ENCODE results near the gene WNT3A.

Gene WNT3A

GRCh38 chr1:228073061-228073856 is 66.5 kb downstream of the WNT3A start:
- no peak for DNase-seq

- DNase-seq = no peak
Measured at GRCh38 chr1:228073857-228074545, 67.2 kb downstream of the WNT3A start.

GRCh38 chr1:228074954-228075730 is 68.3 kb downstream of the WNT3A start:
- DNase-seq = no peak

GRCh38 chr1:228075801-228076271 is 69.0 kb downstream of the WNT3A start:
- no peak for DNase-seq

DNA sequence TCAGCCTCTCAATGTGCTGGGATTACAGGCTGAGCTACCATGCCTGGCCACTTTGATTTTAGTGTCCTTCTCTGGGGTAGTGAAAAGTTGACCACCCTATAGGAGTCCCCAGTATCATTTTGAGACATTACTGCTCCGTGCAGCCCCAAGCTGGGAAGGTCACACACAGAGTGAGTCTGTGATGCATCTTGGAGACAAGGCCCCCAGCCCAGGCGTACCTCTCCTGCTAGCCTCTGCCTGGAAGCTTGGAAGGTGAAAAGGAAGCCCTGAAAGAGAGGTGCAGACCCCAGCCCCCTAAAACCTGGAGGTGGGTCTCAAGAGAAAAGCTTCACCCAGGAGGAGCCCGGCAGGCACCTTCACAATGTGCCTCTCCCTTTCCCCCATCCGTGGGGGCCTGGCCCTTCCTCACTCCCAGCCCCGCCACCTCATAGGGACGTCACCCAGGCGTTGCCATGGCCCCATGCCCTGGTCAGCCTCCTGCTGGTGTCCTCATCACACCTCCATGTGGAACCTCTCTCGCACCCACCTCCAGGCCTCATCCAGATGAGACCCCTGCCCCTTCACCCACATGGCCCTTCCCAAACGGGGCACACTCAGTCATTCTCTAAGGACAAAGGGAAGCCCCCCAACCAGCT is 70.1 kb downstream of the WNT3A start:
- no peak for DNase-seq

DNA sequence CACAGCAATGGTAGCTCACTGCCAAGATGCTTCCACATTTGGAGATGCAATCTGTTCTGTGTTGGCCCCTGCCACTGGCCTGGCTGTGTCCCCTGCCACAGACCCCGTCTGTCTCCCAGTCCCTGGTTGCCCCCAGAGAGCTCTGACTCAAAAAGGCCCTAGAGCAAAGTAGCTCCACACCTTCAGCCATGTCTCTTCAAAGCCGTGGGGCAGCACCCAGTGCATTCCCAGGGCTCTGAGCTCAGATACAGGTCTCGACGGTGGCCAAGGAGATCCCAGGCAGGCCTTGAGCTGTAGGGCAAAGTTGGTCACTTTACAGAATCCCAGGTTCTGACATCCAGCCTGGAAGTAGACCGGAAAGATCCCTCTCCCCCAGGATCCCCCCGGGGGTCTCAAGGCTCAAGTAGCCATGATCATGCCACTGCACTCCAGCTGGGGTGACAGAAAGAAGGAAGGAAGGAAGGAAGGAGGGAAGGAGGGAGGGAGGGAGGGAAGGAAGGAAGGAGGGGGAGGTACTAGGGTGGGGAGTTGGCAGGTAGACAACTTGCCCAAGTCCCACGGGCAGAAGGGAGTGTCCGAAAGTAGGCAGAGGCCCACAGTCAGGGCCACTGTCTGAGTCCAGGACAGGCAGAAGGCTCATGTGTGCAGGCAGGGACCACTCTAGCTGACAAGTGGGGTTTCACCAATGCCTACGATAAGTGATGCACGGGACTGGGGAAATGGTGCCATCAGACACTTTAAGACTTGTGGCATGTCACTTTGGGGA is 71.0 kb downstream of the WNT3A start:
- no peak for DNase-seq

GRCh38 chr1:228079013-228079412 is 72.2 kb downstream of the WNT3A start:
- DNase-seq = no peak

- DNase-seq = no peak
Measured at GRCh38 chr1:228079601-228080263, 72.9 kb downstream of the WNT3A start.

DNA sequence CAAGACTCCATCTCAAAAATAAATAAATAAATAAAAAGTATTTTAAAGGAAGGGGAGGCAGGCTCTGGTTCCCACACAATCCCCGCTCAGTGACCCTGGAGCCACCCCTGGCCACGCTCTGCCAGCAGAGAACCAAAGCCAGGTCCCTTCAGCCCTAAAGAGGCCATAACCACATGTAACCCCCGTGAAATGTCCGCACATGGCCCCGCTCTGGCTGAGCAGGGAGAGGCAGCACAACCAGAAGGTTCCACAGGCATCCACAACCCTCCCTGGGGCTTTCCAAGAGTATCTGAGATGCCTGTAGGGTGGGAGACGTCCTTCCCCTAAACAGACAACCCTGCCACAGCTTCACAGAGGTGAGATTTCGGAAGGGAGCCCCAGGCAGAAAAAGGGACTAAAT is 74.3 kb downstream of the WNT3A start:
- no peak for DNase-seq

GRCh38 chr1:228081578-228082213 is 74.9 kb downstream of the WNT3A start:
- DNase-seq = peak in 1 of 2 experiments; percentile 24

- DNase-seq = peak; percentile 85 to 87
Measured at GRCh38 chr1:228082214-228082917, 75.6 kb downstream of the WNT3A start, which contains the start of gene ARF1. ARF1 (plus strand) TSS chr1:228082708; CDS start chr1:228097115, 14,407 bp downstream.

DNA sequence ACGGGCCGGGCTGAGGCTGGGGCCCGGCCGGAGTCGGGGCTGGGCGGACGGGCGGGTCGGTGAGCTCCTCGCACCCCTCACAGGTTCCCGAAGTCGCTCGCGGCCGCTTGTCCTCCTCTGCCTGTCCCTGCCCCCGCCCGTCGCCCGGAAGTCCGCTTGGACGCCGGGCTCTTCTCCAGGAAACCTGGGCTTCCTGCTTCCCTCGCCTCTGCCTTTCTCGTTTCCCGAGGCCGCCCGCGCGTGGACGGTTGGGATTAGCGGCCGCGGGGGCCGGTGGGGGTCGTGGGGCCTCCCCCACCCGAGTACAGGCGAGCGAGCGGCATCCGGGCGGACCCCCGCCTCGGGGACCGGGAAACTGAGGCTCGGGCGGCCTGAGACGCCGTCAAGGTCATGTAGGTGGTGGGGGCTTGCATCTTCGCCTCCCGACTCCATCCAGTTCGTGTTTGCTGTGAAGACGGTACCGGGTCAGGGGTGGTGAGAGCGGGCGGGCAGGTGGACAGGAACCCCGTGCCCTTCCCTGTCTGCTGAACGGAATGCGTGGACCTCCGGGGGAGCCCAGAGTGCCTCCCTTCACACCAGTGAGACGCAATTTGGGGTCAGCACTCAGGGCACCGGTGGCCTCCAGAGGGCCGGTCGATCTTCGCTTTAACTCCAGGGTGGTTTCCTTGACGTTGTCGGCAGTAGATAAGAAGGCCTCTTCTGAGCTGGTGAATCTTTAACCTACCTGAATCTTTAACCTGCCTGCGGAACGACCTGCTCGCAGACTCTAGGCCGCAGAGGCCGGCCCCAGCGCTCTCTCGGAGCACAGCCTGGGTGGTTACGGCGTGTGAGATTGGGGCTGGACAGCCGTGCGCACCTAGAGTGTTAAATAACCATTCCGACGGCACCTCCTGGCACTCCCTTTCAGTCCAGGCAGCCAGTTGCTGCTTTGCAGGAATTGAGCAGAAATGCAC is 76.4 kb downstream of the WNT3A start:
- DNase-seq = peak; percentile 39 to 42

DNA sequence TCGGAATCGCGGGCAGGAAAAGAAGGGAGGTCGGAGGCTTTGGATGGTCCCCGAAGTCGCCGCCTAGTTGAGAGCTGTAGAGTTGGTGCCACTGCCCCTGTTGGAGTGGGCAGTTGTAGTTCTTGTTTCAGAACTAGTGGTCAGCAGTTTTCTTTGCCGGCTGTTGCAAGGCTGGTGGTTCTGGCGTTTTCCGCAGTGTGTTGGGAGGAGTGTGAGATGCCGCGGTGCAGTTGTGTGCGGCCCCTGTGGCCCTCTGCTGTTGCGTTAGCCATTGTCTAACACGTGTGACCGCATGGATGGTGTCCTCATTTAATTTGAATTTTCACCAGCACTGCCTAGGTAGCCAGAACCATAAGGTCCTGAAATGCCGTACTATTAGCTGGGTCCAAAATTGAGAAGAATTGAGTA is 77.1 kb downstream of the WNT3A start:
- no peak for DNase-seq

DNA sequence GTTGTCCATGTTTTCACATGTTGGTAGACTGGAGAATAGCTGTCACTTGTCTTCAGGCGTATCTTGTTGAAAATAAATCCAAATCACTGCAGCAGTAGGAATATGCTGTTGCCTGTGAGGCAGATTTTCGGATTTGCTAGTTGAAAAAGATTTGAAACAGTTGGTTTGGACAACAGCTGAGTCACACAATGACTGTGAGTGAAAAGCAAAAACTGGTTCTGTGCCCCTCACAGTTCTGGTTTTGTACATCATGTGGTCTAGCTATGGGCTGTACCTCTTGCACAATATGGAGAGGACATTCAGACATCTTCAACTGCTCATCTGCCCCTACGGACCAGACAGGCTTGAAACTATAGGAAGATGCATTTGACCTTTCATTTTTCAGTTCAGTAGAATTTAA is 77.5 kb downstream of the WNT3A start:
- no peak for DNase-seq

DNA sequence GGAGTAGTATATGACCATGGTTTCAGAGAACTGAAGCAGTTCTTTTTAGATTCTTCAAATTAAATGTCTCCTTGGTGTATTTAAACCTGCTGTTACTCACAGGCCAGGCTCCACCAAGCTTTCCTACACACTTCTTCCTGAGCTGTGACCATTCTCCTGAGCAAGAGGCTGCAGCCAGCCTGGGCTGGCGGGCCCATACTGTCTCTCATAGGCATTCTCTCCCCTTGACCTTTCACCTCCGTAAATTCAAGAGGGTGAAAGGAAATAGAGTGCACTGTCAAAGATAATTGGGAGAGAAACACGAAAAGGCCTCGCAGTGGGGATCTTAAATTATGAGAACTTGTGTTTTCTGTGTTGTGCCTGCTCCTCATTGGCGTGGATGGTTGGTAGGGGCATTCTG is 78.0 kb downstream of the WNT3A start:
- no peak for DNase-seq

GRCh38 chr1:228085287-228085951 is 78.6 kb downstream of the WNT3A start:
- no peak for DNase-seq

DNA sequence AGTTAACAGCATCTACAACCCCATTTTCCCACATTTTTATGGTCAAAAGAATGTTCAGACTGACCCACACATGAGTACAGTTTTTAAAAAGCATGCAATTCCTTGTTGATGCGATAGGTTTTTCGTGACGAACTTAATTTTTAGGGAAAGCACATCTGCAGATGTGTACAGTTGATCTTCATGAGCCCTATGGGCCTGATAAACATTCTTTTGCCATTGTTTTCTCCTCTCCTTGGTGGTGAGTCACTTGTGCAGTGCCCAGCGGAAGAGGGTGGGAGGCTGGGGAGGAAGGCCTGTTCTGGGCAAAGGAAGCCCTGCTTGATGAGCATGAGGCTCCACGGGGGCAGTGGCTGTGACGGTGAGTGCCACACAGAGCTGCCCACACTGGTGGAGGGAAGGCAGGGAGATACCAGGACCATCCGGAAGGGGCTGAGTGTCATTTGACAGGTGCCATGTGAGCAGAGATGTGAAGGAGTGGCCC is 81.0 kb downstream of the WNT3A start:
- peak in 1 of 2 experiments; percentile 39 for DNase-seq

All from activated CD4-positive, alpha-beta T cell treated with anti-CD3 and anti-CD28 coated beads, Interleukin-2, amount 50 U/mL, for 48 hours (primary cell).